K562 (cell line): ENCODE measurements around the gene STRADB. TPM values are rescaled to one million over a fixed set of nuclear protein-coding genes. Genes with fewer than 3 reads are reported as not detected.

ENCODE experiments used
- ATAC-seq: fragments of 200-7000 bp; cut with Tn5 transposase; 3 replicates; pipeline ENCODE4 v1.9.1; 2020; ENCODE audit warnings: moderate library complexity
- BruUV-seq: library from RNA; stranded (reverse); fragments of 400-500 nt; replicated peaks from 2 replicates; lab custom pipeline; 2021; lab: Mats Ljungman, UMichigan
- CTCF ChIA-PET: fragments of 300-600 bp; formaldehyde crosslinking; extraction: SDS; loops from one replicate; lab custom pipeline; 2021; ENCODE audit warnings: low intra/inter-chr PET ratio; lab: Yijun Ruan, JAX
- POLR2A ChIA-PET: fragments of 300-600, 350-650 bp; sonication (Branson Sonifier 250); formaldehyde crosslinking; extraction: SDS; loops from one replicate; lab custom pipeline; 2021; ENCODE audit warnings: antibody characterized with exemption, inconsistent platforms; lab: Yijun Ruan, JAX
- DNase-seq, 4 experiments: peaks; one replicate each; pipeline versions ENCODE4 v3.0.0 to v3.0.0-alpha.2; 2011 to 2018; ENCODE audit warnings: low spot score in 3 of 4, mixed read lengths in 3 of 4; ENCODE audit errors: extremely low read depth in 1 of 4
- FAIRE-seq: peaks from 2 replicates; lab custom pipeline; 2011; peaks lifted over from hg19 to GRCh38; lab: Jason Lieb, UNC
- H2AFZ ChIP-seq: 2 replicates; pipeline ENCODE4 v1.6.0; 2011; ENCODE audit warnings: low read depth, low read length, control low read depth, inconsistent platforms
- H3K27ac ChIP-seq: fragments of 200-600 bp; 3 replicates; pipeline ENCODE4 v1.8.0; 2011; ENCODE audit warnings: low read depth, mild to moderate bottlenecking, control low read depth, inconsistent platforms, low read length, moderate library complexity, mixed read lengths; ENCODE audit errors: extremely low read depth
- H3K27me3 ChIP-seq, 2 experiments: fragments of 300-600 bp in 1 of 2; 2 replicates in 1 of 2; 3 replicates in 1 of 2; pipeline versions ENCODE4 v1.6.0 to v1.8.0; 2011; ENCODE audit warnings: inconsistent platforms in 2 of 2, low read length in 2 of 2, mild to moderate bottlenecking in 1 of 2, mixed read lengths in 1 of 2, moderate library complexity in 1 of 2; ENCODE audit not compliant: control insufficient read depth in 2 of 2, insufficient read depth in 2 of 2
- H3K36me3 ChIP-seq: fragments of 300-600 bp; 3 replicates; pipeline ENCODE4 v1.8.0; 2011; ENCODE audit warnings: mild to moderate bottlenecking, low read length, inconsistent platforms; ENCODE audit not compliant: control insufficient read depth, insufficient read depth
- H3K4me1 ChIP-seq, 2 experiments: fragments of 200-600 bp in 1 of 2; replicated peaks in 1 of 2; 2 replicates in 1 of 2; 3 replicates in 1 of 2; pipeline versions ENCODE4 v1.5.1 to v1.8.0; 2011; ENCODE audit warnings: inconsistent platforms in 2 of 2, low read length in 2 of 2, mild to moderate bottlenecking in 1 of 2, mixed read lengths in 1 of 2, moderate library complexity in 1 of 2; ENCODE audit not compliant: control insufficient read depth in 2 of 2, insufficient read depth in 2 of 2
- H3K4me2 ChIP-seq: 2 replicates; pipeline ENCODE4 v1.6.1; 2011; ENCODE audit warnings: low read length, control low read depth, inconsistent platforms, mixed read lengths; ENCODE audit not compliant: insufficient read depth
- H3K4me3 ChIP-seq: fragments of 200-600 bp; sonication (generic), shearing (Covaris generic); 2 replicates; pipeline ENCODE4 v1.5.1; 2016; ENCODE audit warnings: control low read depth, inconsistent platforms
- H3K79me2 ChIP-seq: fragments of 200-600 bp; 3 replicates; pipeline ENCODE4 v1.8.0; 2011; ENCODE audit warnings: low read length, inconsistent platforms; ENCODE audit not compliant: control insufficient read depth, insufficient read depth
- H3K9ac ChIP-seq, 2 experiments: 2 replicates each; pipeline versions ENCODE4 v1.6.0 to v1.6.1; 2011; ENCODE audit warnings: low read depth in 2 of 2, low read length in 2 of 2, control low read depth in 1 of 2, inconsistent platforms in 1 of 2, mild to moderate bottlenecking in 1 of 2, mixed read lengths in 1 of 2; ENCODE audit not compliant: insufficient read depth in 1 of 2
- H3K9me1 ChIP-seq: one replicate; pipeline ENCODE4 v1.6.0; 2011; ENCODE audit warnings: inconsistent platforms, mild to moderate bottlenecking, low read length, moderate library complexity; ENCODE audit not compliant: control insufficient read depth, insufficient read depth
- H3K9me3 ChIP-seq: replicated peaks from 2 replicates; pipeline ENCODE4 v1.5.1; 2011; ENCODE audit warnings: low read depth, low read length, inconsistent platforms; ENCODE audit not compliant: control insufficient read depth, insufficient read depth
- H4K20me1 ChIP-seq: replicated peaks from 2 replicates; pipeline ENCODE4 v1.6.1; 2011; ENCODE audit warnings: low read length, inconsistent platforms, mixed read lengths; ENCODE audit not compliant: control insufficient read depth, insufficient read depth
- CBFA2T3 ChIP-seq: fragments of 450-650 bp; IDR thresholded peaks from 2 replicates; pipeline ENCODE4 v1.6.1; 2017
- EP300 ChIP-seq: IDR thresholded peaks from 2 replicates; pipeline ENCODE4 v1.6.1; 2012; ENCODE audit warnings: low read length, improper control_type of control experiment
- KDM1A ChIP-seq, 2 experiments: fragments of 450-650 bp; IDR thresholded peaks; 2 replicates each; pipeline ENCODE4 v1.6.1; 2016; ENCODE audit warnings: mild to moderate bottlenecking in 2 of 2
- PTTG1 ChIP-seq: fragments of 450-650 bp; IDR thresholded peaks from 2 replicates; pipeline ENCODE4 v1.6.1; 2016; ENCODE audit warnings: low read depth, mild to moderate bottlenecking, missing genetic modification characterization, missing compliant biosample characterization
- XRCC5 ChIP-seq: fragments of 200-400 bp; formaldehyde crosslinking; IDR thresholded peaks from 2 replicates; pipeline ENCODE4 v1.6.1; 2017; ENCODE audit warnings: low read depth, mild to moderate bottlenecking, low read length
- ZC3H8 ChIP-seq: fragments of 450-650 bp; IDR thresholded peaks from 2 replicates; pipeline ENCODE4 v1.6.1; 2017
- ZNF780A ChIP-seq: fragments of 250-450 bp; sonication (Bioruptor Pico); IDR thresholded peaks from 2 replicates; pipeline ENCODE4 v1.5.0; 2021; ENCODE audit warnings: mild to moderate bottlenecking
- WGBS: fragments of 100-300 bp; shearing (Covaris generic); methylation state at CpG from one replicate; pipeline ENCODE4 v1.1.6; 2016; ENCODE audit warnings: low coverage, mixed read lengths; ENCODE audit not compliant: insufficient coverage; ENCODE audit errors: missing lambda C conversion rate; 5-methylcytosine and 5-hydroxymethylcytosine counted together
- in situ Hi-C: fragments of 300-500 bp; cut with MboI; formaldehyde crosslinking; loops from 4 replicates; pipeline ENCODE4 v1.15.0; 2018; ENCODE audit warnings: inconsistent platforms, mixed read lengths
- intact Hi-C: fragments of 100-400 bp; cut with micrococcal nuclease; formaldehyde crosslinking; loops from 2 replicates; pipeline ENCODE4 v1.14.2; 2022
- polyA plus RNA-seq, 8 experiments: library from polyadenylated mRNA; depleted of rRNA in 4 of 8; stranded (reverse) in 5 of 8; unstranded in 3 of 8; fragments of >200 nt; fragmentation: Nextera tagmentation in 2 of 8; fragmentation: Illumina TruSeq in 1 of 8; extraction: Ambion mirVana in 2 of 8; extraction: Trizol in 1 of 8; gene quantifications; 2 replicates each; pipeline versions ENCODE4 v1.2.1 to v1.2.3, GENCODE V29; 2011 to 2014; ENCODE audit warnings: inconsistent platforms in 1 of 8, missing spikeins in 1 of 8
- total RNA-seq, 7 experiments: library from RNA; depleted of rRNA in 6 of 7; stranded (reverse); fragments of >200 nt in 6 of 7; fragmentation: Illumina TruSeq in 2 of 7; extraction: Trizol in 2 of 7; gene quantifications; 2 replicates each; pipeline versions ENCODE4 v1.2.1 to v1.2.3, GENCODE V29; 2011 to 2021; ENCODE audit warnings: low replicate concordance in 1 of 7
- TF ChIP-seq, protein P1 (sequence below): fragments of 250-450 bp; sonication (Bioruptor Pico); IDR thresholded peaks from 2 replicates; pipeline ENCODE4 v1.5.0; 2021
- TF ChIP-seq, protein P2 (sequence below): fragments of 450-650 bp; formaldehyde crosslinking; IDR thresholded peaks from 2 replicates; pipeline ENCODE4 v1.4.0; 2020; ENCODE audit warnings: mild to moderate bottlenecking, moderate library complexity

STRADB gene
- total and polyA plus RNA-seq, 9 of the 15 experiments (the other 6 are each of a cell fraction or from before 2014, with no cell fraction given), result 6.9 to 30.6 (median 15.7) TPM

DNA sequence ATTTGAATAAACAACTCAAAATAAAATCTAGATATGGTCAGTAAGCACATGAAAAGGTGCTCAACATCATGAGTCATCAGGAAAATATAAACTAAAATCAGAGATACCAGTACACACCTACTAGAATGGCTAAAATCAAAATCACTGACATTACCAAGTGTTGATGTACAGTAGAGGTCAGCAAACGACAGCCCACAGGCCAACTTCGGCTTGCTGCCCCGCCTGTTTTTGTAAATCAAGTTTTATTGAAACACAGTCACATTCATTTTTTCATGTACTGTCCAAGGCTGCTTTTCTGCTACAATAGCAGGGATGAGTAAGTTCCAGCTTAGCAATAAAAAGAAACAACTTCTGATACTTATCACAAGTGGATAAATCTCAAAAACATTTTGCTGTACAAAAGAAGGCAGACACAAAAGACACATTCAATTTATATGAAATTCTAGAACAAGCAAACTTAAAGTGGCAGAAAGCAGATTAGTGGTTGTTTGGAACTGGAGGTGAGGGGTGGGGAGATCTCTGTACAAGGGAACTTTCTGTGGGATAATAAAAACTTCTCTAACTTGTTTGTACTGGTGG lies 32.4 kb upstream of the STRADB start (continued):
- TF ChIP-seq ZNF780A (CRISPR knock-in tag) (no peak), ZC3H8 (no peak), CBFA2T3 (no peak), PTTG1 (tag) (no peak), KDM1A (IDR thresholded peaks at IDR 0.05) (0 out of 4 replicates have a peak, but pooled peaks of 1 of the 2 experiments have one; percentile 21)
- TF ChIP-seq, protein P1, sequence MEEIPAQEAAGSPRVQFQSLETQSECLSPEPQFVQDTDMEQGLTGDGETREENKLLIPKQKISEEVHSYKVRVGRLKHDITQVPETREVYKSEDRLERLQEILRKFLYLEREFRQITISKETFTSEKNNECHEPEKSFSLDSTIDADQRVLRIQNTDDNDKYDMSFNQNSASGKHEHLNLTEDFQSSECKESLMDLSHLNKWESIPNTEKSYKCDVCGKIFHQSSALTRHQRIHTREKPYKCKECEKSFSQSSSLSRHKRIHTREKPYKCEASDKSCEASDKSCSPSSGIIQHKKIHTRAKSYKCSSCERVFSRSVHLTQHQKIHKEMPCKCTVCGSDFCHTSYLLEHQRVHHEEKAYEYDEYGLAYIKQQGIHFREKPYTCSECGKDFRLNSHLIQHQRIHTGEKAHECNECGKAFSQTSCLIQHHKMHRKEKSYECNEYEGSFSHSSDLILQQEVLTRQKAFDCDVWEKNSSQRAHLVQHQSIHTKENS (CRISPR knock-in tag), result no peak
- TF ChIP-seq, protein P2, sequence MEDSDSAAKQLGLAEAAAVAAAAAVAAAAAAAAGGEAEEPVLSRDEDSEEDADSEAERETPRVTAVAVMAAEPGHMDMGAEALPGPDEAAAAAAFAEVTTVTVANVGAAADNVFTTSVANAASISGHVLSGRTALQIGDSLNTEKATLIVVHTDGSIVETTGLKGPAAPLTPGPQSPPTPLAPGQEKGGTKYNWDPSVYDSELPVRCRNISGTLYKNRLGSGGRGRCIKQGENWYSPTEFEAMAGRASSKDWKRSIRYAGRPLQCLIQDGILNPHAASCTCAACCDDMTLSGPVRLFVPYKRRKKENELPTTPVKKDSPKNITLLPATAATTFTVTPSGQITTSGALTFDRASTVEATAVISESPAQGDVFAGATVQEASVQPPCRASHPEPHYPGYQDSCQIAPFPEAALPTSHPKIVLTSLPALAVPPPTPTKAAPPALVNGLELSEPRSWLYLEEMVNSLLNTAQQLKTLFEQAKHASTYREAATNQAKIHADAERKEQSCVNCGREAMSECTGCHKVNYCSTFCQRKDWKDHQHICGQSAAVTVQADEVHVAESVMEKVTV (CRISPR knock-in tag), result no peak

DNA sequence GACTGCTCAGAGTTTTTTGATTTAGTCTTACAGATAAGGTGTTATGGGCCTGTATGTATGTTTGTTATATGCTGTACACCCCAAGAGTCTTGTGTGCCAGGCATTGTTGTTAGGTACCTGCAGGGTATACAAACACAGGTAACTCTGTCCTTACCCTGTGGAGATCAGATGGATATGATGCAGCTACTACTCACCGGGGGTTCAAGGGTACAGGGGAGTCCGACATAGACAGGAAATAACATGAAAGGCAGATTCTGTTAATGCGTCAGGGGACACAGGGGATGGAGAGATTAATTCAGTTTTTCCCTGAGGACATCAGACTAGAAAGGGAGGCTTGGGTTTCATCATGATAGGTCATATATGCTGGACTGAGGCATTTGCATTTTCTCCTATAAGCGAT lies 31.6 kb upstream of the STRADB start:
- Histone ChIP-seq H3K4me1 (no peaks in the 10 kb centered on the region; a peak in 1 of 5 replicates), H3K36me3 (0 out of 3 replicates have a peak, but pooled peaks cover 4% of the 10 kb centered on the region), H3K4me3 (no peak overlapping the region), H2AFZ (no peak overlapping the region), H3K9me1 (no peaks in the 10 kb centered on the region), H3K27ac (no peak overlapping the region), H3K27me3 (no peaks in the 10 kb centered on the region), H3K9ac (no peak overlapping the region), H3K9me3 (no peaks in the 10 kb centered on the region), H3K79me2 (no peaks in the 10 kb centered on the region), H3K4me2 (no peak overlapping the region), H4K20me1 (no peaks in the 10 kb centered on the region)
- WGBS, result 90% methylated on average over 4 of the region's 4 CpGs
- DNase-seq (no peak), FAIRE-seq (no peak), ATAC-seq (no peak)
- CTCF ChIA-PET, result no interaction called here
- POLR2A ChIA-PET, result no interaction called here
- intact Hi-C loops, result loop anchor here (1.0 kb wide), 1 partner anchor 30 kb away; no protein-coding TSS in a partner anchor
- no TSS peak for BruUV-seq
- in situ Hi-C loops, result no loop called here
- TF ChIP-seq XRCC5, result no peak
- no peak for TF ChIP-seq EP300
